ENCODE results near the gene MPND. TPM values are rescaled to one million over a fixed set of nuclear protein-coding genes. Genes with fewer than 3 reads are reported as not detected.

The MPND gene
- total RNA-seq, 1 experiment from 2014 or later, result 22.6 TPM

GRCh38 chr19:4295972-4296771 is 47.2 kb upstream of the MPND start:
- no peaks in the 10 kb centered on the region for H3K36me3 ChIP-seq (ENCODE audit: insufficient read depth, low read length, poor library complexity, severe bottlenecking)
- CTCF ChIA-PET, result interaction anchor here (0.6 to 0.9 kb wide), 2 partner anchors 29 to 56 kb away, joined by 6 to 9 read pairs; no protein-coding TSS in a partner anchor
- H3K27me3 ChIP-seq (replicated peaks; ENCODE audit: insufficient read depth, low read depth, low read length, poor library complexity), result no peaks in the 10 kb centered on the region
- H3K9me3 ChIP-seq (ENCODE audit: low read depth, low read length, poor library complexity, severe bottlenecking), result no peaks in the 10 kb centered on the region
- POLR2A ChIA-PET (ENCODE audit: low non-redundant PET), result interaction anchor here (0.6 kb wide), 3 partner anchors 119 to 422 kb away, joined by 3 to 7 read pairs (median 4); no protein-coding TSS in a partner anchor
- TF ChIP-seq, protein P1, sequence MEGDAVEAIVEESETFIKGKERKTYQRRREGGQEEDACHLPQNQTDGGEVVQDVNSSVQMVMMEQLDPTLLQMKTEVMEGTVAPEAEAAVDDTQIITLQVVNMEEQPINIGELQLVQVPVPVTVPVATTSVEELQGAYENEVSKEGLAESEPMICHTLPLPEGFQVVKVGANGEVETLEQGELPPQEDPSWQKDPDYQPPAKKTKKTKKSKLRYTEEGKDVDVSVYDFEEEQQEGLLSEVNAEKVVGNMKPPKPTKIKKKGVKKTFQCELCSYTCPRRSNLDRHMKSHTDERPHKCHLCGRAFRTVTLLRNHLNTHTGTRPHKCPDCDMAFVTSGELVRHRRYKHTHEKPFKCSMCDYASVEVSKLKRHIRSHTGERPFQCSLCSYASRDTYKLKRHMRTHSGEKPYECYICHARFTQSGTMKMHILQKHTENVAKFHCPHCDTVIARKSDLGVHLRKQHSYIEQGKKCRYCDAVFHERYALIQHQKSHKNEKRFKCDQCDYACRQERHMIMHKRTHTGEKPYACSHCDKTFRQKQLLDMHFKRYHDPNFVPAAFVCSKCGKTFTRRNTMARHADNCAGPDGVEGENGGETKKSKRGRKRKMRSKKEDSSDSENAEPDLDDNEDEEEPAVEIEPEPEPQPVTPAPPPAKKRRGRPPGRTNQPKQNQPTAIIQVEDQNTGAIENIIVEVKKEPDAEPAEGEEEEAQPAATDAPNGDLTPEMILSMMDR (conservative IDR thresholded peaks at IDR 0.05; ENCODE audit: low read depth, low read length), result no peak
- TF ChIP-seq EZH2 (IDR thresholded peaks at IDR 0.05; ENCODE audit: borderline replicate concordance, low read depth, low read length, poor library complexity, severe bottlenecking), result no peak
- no TSS peak for BruUV-seq (replicated peaks)
- intact Hi-C loops (cut with micrococcal nuclease; ENCODE audit: unreplicated experiment), result no loop called here
- DNase-seq (ENCODE audit: low spot score), result peak; percentile 91
- no peak overlapping the region for H3K4me3 ChIP-seq (ENCODE audit: low read depth, low read length, poor library complexity, severe bottlenecking)
- no peak overlapping the region for H3K27ac ChIP-seq (ENCODE audit: low read depth, low read length, poor library complexity, severe bottlenecking)
- peaks cover 5% of the 10 kb centered on the region for H3K4me1 ChIP-seq (ENCODE audit: insufficient read depth, low read length, poor library complexity, severe bottlenecking)

DNA sequence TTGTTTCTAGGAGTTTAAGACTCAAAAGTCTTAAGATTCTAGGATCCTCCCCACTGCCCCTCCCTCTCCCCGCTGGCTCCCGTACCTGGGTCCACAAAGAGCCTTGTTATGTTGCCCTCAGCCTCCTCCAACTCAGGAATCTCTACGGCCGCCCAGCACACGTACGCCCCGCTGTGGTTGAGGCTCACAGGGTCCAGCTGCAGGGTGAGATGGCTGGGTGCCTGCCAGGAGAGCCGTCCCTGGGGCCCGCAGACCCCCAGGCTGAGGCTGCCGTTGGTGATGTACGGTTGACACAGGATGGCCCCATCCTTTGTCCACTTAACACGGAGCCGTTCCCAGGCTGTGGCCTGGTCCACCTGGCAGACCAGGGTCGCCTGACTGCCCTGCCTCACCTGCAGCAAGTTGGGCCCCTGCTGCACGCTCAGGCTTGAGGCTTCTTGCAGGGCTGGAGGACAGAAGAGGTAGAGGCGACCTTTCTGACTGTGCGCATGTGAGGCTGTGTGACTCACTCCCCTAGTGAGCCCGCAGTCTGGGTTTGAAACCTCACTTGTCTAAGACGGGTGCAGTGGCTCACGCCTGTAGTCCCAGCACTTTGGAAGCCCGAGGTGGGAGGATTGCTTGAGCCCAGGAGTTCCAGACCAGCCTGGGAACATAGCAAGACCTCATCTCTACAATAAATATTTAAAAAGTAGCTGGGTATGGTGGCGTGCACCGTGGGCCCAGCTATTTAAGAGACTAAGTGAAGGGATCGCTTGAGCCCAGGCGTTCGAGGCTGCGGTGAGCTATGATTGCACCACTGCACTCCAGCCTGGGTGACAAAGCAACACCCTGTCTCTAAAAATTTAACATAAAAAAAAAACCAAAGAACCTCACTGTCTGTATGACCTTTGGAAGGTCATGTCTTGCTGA is 45.2 kb upstream of the MPND start:
- Histone ChIP-seq H3K9me3 (ENCODE audit: low read depth, low read length, poor library complexity, severe bottlenecking) (no peaks in the 10 kb centered on the region), H3K36me3 (ENCODE audit: insufficient read depth, low read length, poor library complexity, severe bottlenecking) (no peaks in the 10 kb centered on the region), H3K27ac (ENCODE audit: low read depth, low read length, poor library complexity, severe bottlenecking) (no peak overlapping the region), H3K4me3 (ENCODE audit: low read depth, low read length, poor library complexity, severe bottlenecking) (no peak overlapping the region), H3K4me1 (ENCODE audit: insufficient read depth, low read length, poor library complexity, severe bottlenecking) (peaks cover 5% of the 10 kb centered on the region), H3K27me3 (replicated peaks; ENCODE audit: insufficient read depth, low read depth, low read length, poor library complexity) (no peaks in the 10 kb centered on the region)
- no TSS peak for BruUV-seq (replicated peaks)
- no peak for DNase-seq (ENCODE audit: low spot score)
- CTCF ChIA-PET, result no interaction called here
- no peak for TF ChIP-seq EZH2 (IDR thresholded peaks at IDR 0.05; ENCODE audit: borderline replicate concordance, low read depth, low read length, poor library complexity, severe bottlenecking)
- TF ChIP-seq, protein P1 (conservative IDR thresholded peaks at IDR 0.05; ENCODE audit: low read depth, low read length), result no peak
- intact Hi-C loops (cut with micrococcal nuclease; ENCODE audit: unreplicated experiment), result no loop called here
- POLR2A ChIA-PET (ENCODE audit: low non-redundant PET), result no interaction called here

- no peaks in the 10 kb centered on the region for H3K36me3 ChIP-seq (ENCODE audit: insufficient read depth, low read length, poor library complexity, severe bottlenecking)
- H3K27me3 ChIP-seq (replicated peaks; ENCODE audit: insufficient read depth, low read depth, low read length, poor library complexity), result no peaks in the 10 kb centered on the region
- TF ChIP-seq, protein P1 (conservative IDR thresholded peaks at IDR 0.05; ENCODE audit: low read depth, low read length), result no peak
- TF ChIP-seq EZH2 (IDR thresholded peaks at IDR 0.05; ENCODE audit: borderline replicate concordance, low read depth, low read length, poor library complexity, severe bottlenecking), result no peak
- BruUV-seq (replicated peaks), result no TSS peak
- CTCF ChIA-PET, result no interaction called here
- POLR2A ChIA-PET (ENCODE audit: low non-redundant PET), result no interaction called here
- H3K27ac ChIP-seq (ENCODE audit: low read depth, low read length, poor library complexity, severe bottlenecking), result no peak overlapping the region
- H3K4me1 ChIP-seq (ENCODE audit: insufficient read depth, low read length, poor library complexity, severe bottlenecking), result peaks cover 5% of the 10 kb centered on the region
- H3K9me3 ChIP-seq (ENCODE audit: low read depth, low read length, poor library complexity, severe bottlenecking), result no peaks in the 10 kb centered on the region
- intact Hi-C loops (cut with micrococcal nuclease; ENCODE audit: unreplicated experiment), result no loop called here
- DNase-seq (ENCODE audit: low spot score), result no peak
- H3K4me3 ChIP-seq (ENCODE audit: low read depth, low read length, poor library complexity, severe bottlenecking), result no peak overlapping the region
Observed at GRCh38 chr19:4298810-4299550, 44.4 kb upstream of the MPND start.

Measured in A673 (cell line).